K562 (cell line): ENCODE results near the gene KRTAP13-4. TPM values are rescaled to one million over a fixed set of nuclear protein-coding genes. Genes with fewer than 3 reads are reported as not detected.

Source experiments
- ATAC-seq: fragments of 200-7000 bp; cut with Tn5 transposase; 3 replicates; pipeline ENCODE4 v1.9.1; 2020; ENCODE audit warnings: moderate library complexity
- BruUV-seq: library from RNA; stranded (reverse); fragments of 400-500 nt; replicated peaks from 2 replicates; lab custom pipeline; 2021; lab: Mats Ljungman, UMichigan
- CTCF ChIA-PET: fragments of 300-600 bp; formaldehyde crosslinking; extraction: SDS; loops from one replicate; lab custom pipeline; 2021; ENCODE audit warnings: low intra/inter-chr PET ratio; lab: Yijun Ruan, JAX
- POLR2A ChIA-PET: fragments of 300-600, 350-650 bp; sonication (Branson Sonifier 250); formaldehyde crosslinking; extraction: SDS; loops from one replicate; lab custom pipeline; 2021; ENCODE audit warnings: antibody characterized with exemption, inconsistent platforms; lab: Yijun Ruan, JAX
- DNase-seq, 4 experiments: peaks; one replicate each; pipeline versions ENCODE4 v3.0.0 to v3.0.0-alpha.2; 2011 to 2018; ENCODE audit warnings: low spot score in 3 of 4, mixed read lengths in 3 of 4; ENCODE audit errors: extremely low read depth in 1 of 4
- FAIRE-seq: peaks from 2 replicates; lab custom pipeline; 2011; peaks lifted over from hg19 to GRCh38; lab: Jason Lieb, UNC
- H2AFZ ChIP-seq: 2 replicates; pipeline ENCODE4 v1.6.0; 2011; ENCODE audit warnings: low read depth, low read length, control low read depth, inconsistent platforms
- H3K27ac ChIP-seq: fragments of 200-600 bp; 3 replicates; pipeline ENCODE4 v1.8.0; 2011; ENCODE audit warnings: low read depth, mild to moderate bottlenecking, control low read depth, inconsistent platforms, low read length, moderate library complexity, mixed read lengths; ENCODE audit errors: extremely low read depth
- H3K27me3 ChIP-seq, 2 experiments: fragments of 300-600 bp in 1 of 2; 2 replicates in 1 of 2; 3 replicates in 1 of 2; pipeline versions ENCODE4 v1.6.0 to v1.8.0; 2011; ENCODE audit warnings: inconsistent platforms in 2 of 2, low read length in 2 of 2, mild to moderate bottlenecking in 1 of 2, mixed read lengths in 1 of 2, moderate library complexity in 1 of 2; ENCODE audit not compliant: control insufficient read depth in 2 of 2, insufficient read depth in 2 of 2
- H3K36me3 ChIP-seq: fragments of 300-600 bp; 3 replicates; pipeline ENCODE4 v1.8.0; 2011; ENCODE audit warnings: mild to moderate bottlenecking, low read length, inconsistent platforms; ENCODE audit not compliant: control insufficient read depth, insufficient read depth
- H3K4me1 ChIP-seq, 2 experiments: fragments of 200-600 bp in 1 of 2; replicated peaks in 1 of 2; 2 replicates in 1 of 2; 3 replicates in 1 of 2; pipeline versions ENCODE4 v1.5.1 to v1.8.0; 2011; ENCODE audit warnings: inconsistent platforms in 2 of 2, low read length in 2 of 2, mild to moderate bottlenecking in 1 of 2, mixed read lengths in 1 of 2, moderate library complexity in 1 of 2; ENCODE audit not compliant: control insufficient read depth in 2 of 2, insufficient read depth in 2 of 2
- H3K4me2 ChIP-seq: 2 replicates; pipeline ENCODE4 v1.6.1; 2011; ENCODE audit warnings: low read length, control low read depth, inconsistent platforms, mixed read lengths; ENCODE audit not compliant: insufficient read depth
- H3K4me3 ChIP-seq: fragments of 200-600 bp; sonication (generic), shearing (Covaris generic); 2 replicates; pipeline ENCODE4 v1.5.1; 2016; ENCODE audit warnings: control low read depth, inconsistent platforms
- H3K79me2 ChIP-seq: fragments of 200-600 bp; 3 replicates; pipeline ENCODE4 v1.8.0; 2011; ENCODE audit warnings: low read length, inconsistent platforms; ENCODE audit not compliant: control insufficient read depth, insufficient read depth
- H3K9ac ChIP-seq, 2 experiments: 2 replicates each; pipeline versions ENCODE4 v1.6.0 to v1.6.1; 2011; ENCODE audit warnings: low read depth in 2 of 2, low read length in 2 of 2, control low read depth in 1 of 2, inconsistent platforms in 1 of 2, mild to moderate bottlenecking in 1 of 2, mixed read lengths in 1 of 2; ENCODE audit not compliant: insufficient read depth in 1 of 2
- H3K9me1 ChIP-seq: one replicate; pipeline ENCODE4 v1.6.0; 2011; ENCODE audit warnings: inconsistent platforms, mild to moderate bottlenecking, low read length, moderate library complexity; ENCODE audit not compliant: control insufficient read depth, insufficient read depth
- H3K9me3 ChIP-seq: replicated peaks from 2 replicates; pipeline ENCODE4 v1.5.1; 2011; ENCODE audit warnings: low read depth, low read length, inconsistent platforms; ENCODE audit not compliant: control insufficient read depth, insufficient read depth
- H4K20me1 ChIP-seq: replicated peaks from 2 replicates; pipeline ENCODE4 v1.6.1; 2011; ENCODE audit warnings: low read length, inconsistent platforms, mixed read lengths; ENCODE audit not compliant: control insufficient read depth, insufficient read depth
- BHLHE40 ChIP-seq: IDR thresholded peaks from 2 replicates; pipeline ENCODE4 v1.6.1; 2011; ENCODE audit warnings: low read length, improper control_type of control experiment
- DMBX1 ChIP-seq: fragments of 250-450 bp; sonication (Bioruptor Pico); IDR thresholded peaks from 2 replicates; pipeline ENCODE4 v1.8.0; 2022; ENCODE audit warnings: inconsistent platforms, mild to moderate bottlenecking, moderate library complexity, borderline replicate concordance
- MEIS2 ChIP-seq: fragments of 450-650 bp; IDR thresholded peaks from 2 replicates; pipeline ENCODE4 v1.6.1; 2014; ENCODE audit warnings: mild to moderate bottlenecking; ENCODE audit not compliant: partially characterized antibody
- MTA1 ChIP-seq: fragments of 450-650 bp; IDR thresholded peaks from 2 replicates; pipeline ENCODE4 v1.6.1; 2017; ENCODE audit warnings: borderline replicate concordance
- PHF20 ChIP-seq: fragments of 450-650 bp; IDR thresholded peaks from 2 replicates; pipeline ENCODE4 v1.6.1; 2018; ENCODE audit not compliant: partially characterized antibody
- RAD21 ChIP-seq, 2 experiments: fragments of 250-450 bp in 1 of 2; fragments of 450-650 bp in 1 of 2; sonication (Bioruptor Pico) in 1 of 2; formaldehyde crosslinking in 1 of 2; IDR thresholded peaks in 1 of 2; conservative IDR thresholded peaks in 1 of 2; 2 replicates each; pipeline versions ENCODE4 v1.4.0 to v1.8.0; 2020 to 2022; ENCODE audit warnings: mild to moderate bottlenecking in 2 of 2, moderate library complexity in 1 of 2
- RBM25 ChIP-seq: fragments of 200-400 bp; formaldehyde crosslinking; IDR thresholded peaks from 2 replicates; pipeline ENCODE4 v1.6.1; 2018; ENCODE audit warnings: low read length, low read depth, moderate library complexity; ENCODE audit not compliant: severe bottlenecking
- SETDB1 ChIP-seq: IDR thresholded peaks from one replicate; pipeline ENCODE4 v1.6.1; 2012; ENCODE audit warnings: low read length, control low read depth, inconsistent platforms
- SMARCC2 ChIP-seq: fragments of 450-650 bp; IDR thresholded peaks from 2 replicates; pipeline ENCODE4 v1.6.1; 2017; ENCODE audit warnings: antibody characterized with exemption, moderate library complexity, mild to moderate bottlenecking, low read depth
- STAT6 ChIP-seq: sonication (generic); formaldehyde crosslinking; IDR thresholded peaks from 2 replicates; pipeline ENCODE4 v1.8.1; 2023; ENCODE audit warnings: mild to moderate bottlenecking, missing genetic modification reagents
- TFE3 ChIP-seq: fragments of 450-650 bp; formaldehyde crosslinking; IDR thresholded peaks from 2 replicates; pipeline ENCODE4 v1.4.0; 2020; ENCODE audit warnings: mild to moderate bottlenecking, mixed read lengths
- XRCC3 ChIP-seq: fragments of 450-650 bp; IDR thresholded peaks from 2 replicates; pipeline ENCODE4 v1.6.1; 2017; ENCODE audit warnings: mild to moderate bottlenecking, moderate library complexity
- ZBTB17 ChIP-seq: fragments of 450-650 bp; formaldehyde crosslinking; IDR thresholded peaks from 2 replicates; pipeline ENCODE4 v1.4.0; 2020; ENCODE audit warnings: mild to moderate bottlenecking
- ZNF134 ChIP-seq: fragments of 250-450 bp; sonication (Bioruptor Pico); conservative IDR thresholded peaks from 2 replicates; pipeline ENCODE4 v1.4.0; 2020
- WGBS: fragments of 100-300 bp; shearing (Covaris generic); methylation state at CpG from one replicate; pipeline ENCODE4 v1.1.6; 2016; ENCODE audit warnings: low coverage, mixed read lengths; ENCODE audit not compliant: insufficient coverage; ENCODE audit errors: missing lambda C conversion rate; 5-methylcytosine and 5-hydroxymethylcytosine counted together
- in situ Hi-C: fragments of 300-500 bp; cut with MboI; formaldehyde crosslinking; loops from 4 replicates; pipeline ENCODE4 v1.15.0; 2018; ENCODE audit warnings: inconsistent platforms, mixed read lengths
- intact Hi-C: fragments of 100-400 bp; cut with micrococcal nuclease; formaldehyde crosslinking; loops from 2 replicates; pipeline ENCODE4 v1.14.2; 2022
- polyA plus RNA-seq, 8 experiments: library from polyadenylated mRNA; depleted of rRNA in 4 of 8; stranded (reverse) in 5 of 8; unstranded in 3 of 8; fragments of >200 nt; fragmentation: Nextera tagmentation in 2 of 8; fragmentation: Illumina TruSeq in 1 of 8; extraction: Ambion mirVana in 2 of 8; extraction: Trizol in 1 of 8; gene quantifications; 2 replicates each; pipeline versions ENCODE4 v1.2.1 to v1.2.3, GENCODE V29; 2011 to 2014; ENCODE audit warnings: inconsistent platforms in 1 of 8, missing spikeins in 1 of 8
- total RNA-seq, 7 experiments: library from RNA; depleted of rRNA in 6 of 7; stranded (reverse); fragments of >200 nt in 6 of 7; fragmentation: Illumina TruSeq in 2 of 7; extraction: Trizol in 2 of 7; gene quantifications; 2 replicates each; pipeline versions ENCODE4 v1.2.1 to v1.2.3, GENCODE V29; 2011 to 2021; ENCODE audit warnings: low replicate concordance in 1 of 7
- TF ChIP-seq, protein P1 (sequence below): sonication (generic); formaldehyde crosslinking; IDR thresholded peaks from 2 replicates; pipeline ENCODE4 v1.8.0; 2022; ENCODE audit warnings: missing genetic modification reagents, mild to moderate bottlenecking, moderate library complexity, borderline replicate concordance

KRTAP13-4 gene
- total and polyA plus RNA-seq, 9 of the 15 experiments (the other 6 are each of a cell fraction or from before 2014, with no cell fraction given) = not detected

GRCh38 chr21:30408782-30409494 is 21.1 kb upstream of the KRTAP13-4 start:
- no peak overlapping the region for H2AFZ ChIP-seq
- intact Hi-C loops = no loop called here
- TF ChIP-seq SETDB1 (no peak), MTA1 (no peak), SMARCC2 (no peak), STAT6 (CRISPR knock-in tag) (no peak), RAD21 (CRISPR knock-in tag; conservative IDR thresholded peaks at IDR 0.05 in 1 of 2, IDR thresholded peaks at IDR 0.05 in 1 of 2) (peak in 1 of 2 experiments; percentile 39; a peak in 2 of 4 replicates), PHF20 (no peak), TFE3 (CRISPR knock-in tag) (no peak), DMBX1 (CRISPR knock-in tag) (no peak), ZBTB17 (CRISPR knock-in tag) (no peak), XRCC3 (no peak), MEIS2 (no peak), RBM25 (no peak), ZNF134 (CRISPR knock-in tag) (no peak), BHLHE40 (no peak)
- TF ChIP-seq, protein P1, sequence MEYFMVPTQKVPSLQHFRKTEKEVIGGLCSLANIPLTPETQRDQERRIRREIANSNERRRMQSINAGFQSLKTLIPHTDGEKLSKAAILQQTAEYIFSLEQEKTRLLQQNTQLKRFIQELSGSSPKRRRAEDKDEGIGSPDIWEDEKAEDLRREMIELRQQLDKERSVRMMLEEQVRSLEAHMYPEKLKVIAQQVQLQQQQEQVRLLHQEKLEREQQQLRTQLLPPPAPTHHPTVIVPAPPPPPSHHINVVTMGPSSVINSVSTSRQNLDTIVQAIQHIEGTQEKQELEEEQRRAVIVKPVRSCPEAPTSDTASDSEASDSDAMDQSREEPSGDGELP (CRISPR knock-in tag) = 0 out of 2 replicates have a peak, but pooled peaks have one; percentile 37

More at GRCh38 chr21:30408782-30409494, 21.1 kb upstream of the KRTAP13-4 start:
- Histone ChIP-seq H3K9me1 (no peaks in the 10 kb centered on the region), H3K79me2 (no peaks in the 10 kb centered on the region), H4K20me1 (no peaks in the 10 kb centered on the region), H3K4me3 (no peak overlapping the region), H3K36me3 (no peaks in the 10 kb centered on the region), H3K4me2 (no peak overlapping the region), H3K9me3 (no peaks in the 10 kb centered on the region; the same call in 1 of the 2 replicates), H3K4me1 (no peaks in the 10 kb centered on the region), H3K9ac (no peak overlapping the region), H3K27me3 (no peaks in the 10 kb centered on the region), H3K27ac (no peak overlapping the region)
- ATAC-seq = peak; percentile 67
- in situ Hi-C loops = no loop called here
- WGBS = 4% methylated on average over 14 of the region's 14 CpGs
- no TSS peak for BruUV-seq
- POLR2A ChIA-PET = no interaction called here
- no peak for FAIRE-seq
- CTCF ChIA-PET = no interaction called here
- DNase-seq = peak in 3 of 4 experiments; percentile 8 to 43 (median 9)
